NOMO-1 treated with dmso at 0.1 percent for 144 hours (cell line): Measurements from ENCODE around the gene ZNF497.
"Not testable (repeated sequence)": the region's sequence is repeated elsewhere in the genome, so short reads cannot be mapped to it uniquely, and the experiment has no call there.

Experiments used
- DNase-seq: peaks from one replicate; lab custom pipeline; 2025; ENCODE audit not compliant: unreplicated experiment; lab: John Stamatoyannopoulos, UW

ZNF497 gene

DNA sequence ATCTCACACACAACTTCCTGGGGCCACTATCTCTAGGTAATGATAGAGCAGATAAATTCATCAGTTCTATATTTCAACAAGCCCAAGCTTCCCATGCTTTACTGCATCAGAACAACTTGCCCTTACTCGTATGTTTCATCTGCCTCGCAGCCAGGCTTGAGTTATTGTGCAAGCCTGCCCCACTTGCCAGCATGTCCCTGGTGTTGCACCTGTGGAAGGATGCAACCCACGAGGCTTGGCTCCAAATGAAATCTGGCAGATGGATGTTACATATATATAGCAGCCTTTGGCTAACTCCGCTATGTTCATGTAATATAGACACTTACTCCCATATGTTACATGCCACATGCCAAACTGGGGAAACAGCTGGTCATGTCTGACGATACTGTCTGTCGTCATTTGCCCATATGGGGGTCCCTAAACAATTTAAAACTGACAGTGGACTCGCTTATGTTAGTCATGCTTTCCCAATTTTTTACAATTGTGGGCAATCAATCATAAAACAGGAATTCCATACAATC, 51.1 kb downstream of the ZNF497 start:
- DNase-seq = no peak

DNA sequence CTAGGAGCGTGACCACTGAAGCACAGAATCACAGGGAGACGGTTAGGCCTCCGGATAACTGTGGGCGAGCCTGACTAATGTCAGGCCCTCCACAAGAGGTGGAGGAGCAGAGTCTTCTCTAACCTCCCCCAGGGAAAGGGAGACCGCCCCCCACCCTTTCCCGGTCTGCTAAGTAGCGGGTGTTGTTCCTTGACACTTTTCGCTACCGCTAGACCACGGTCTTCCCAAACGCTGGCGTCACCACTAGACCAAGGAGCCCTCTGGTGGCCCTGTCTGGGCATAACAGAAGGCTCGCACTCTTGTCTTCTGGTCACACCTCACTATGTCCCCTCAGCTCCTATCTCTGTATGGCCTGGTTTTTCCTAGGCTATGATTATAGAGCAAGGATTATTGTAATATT, 51.9 kb downstream of the ZNF497 start:
- not testable (repeated sequence) for DNase-seq

DNA sequence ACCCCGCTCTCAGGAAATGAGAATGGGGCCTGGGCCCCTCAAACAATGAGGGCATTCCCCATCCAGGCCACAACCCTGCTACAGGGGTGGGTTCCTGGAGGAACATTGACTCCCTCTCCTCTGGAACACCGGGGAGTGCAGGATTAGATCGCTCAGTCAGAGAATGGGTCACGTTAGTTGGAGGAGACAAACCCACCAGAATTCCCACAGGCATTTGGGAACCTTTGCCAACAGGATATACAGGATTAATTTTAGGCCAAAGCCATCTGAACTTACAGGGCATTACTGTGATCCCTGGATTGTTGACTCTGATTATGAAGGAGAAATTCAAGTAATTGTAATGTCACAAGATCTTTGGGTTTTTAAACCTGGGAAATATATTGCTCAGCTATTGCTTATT, 54.8 kb downstream of the ZNF497 start:
- no peak for DNase-seq

DNA sequence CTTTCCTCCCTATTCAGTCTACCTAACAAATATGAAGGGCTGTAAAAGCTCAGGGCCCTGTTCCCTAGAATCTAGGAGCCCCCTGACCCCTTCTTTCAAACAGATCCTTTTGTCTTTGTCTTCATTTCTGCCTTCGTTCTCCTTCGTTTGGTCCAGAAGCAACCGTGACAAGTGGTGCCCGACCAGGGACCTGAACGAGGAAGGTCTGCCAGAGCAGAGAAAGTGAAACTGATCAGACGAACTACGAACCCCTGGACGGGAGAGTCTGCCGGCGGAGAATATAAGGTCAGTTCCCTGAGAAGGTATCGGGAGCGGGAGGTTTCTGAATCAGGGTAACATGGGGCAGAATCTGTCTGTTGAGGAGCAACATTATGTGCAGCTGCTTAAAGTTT, 56.6 kb downstream of the ZNF497 start:
- peak; percentile 0 for DNase-seq

DNA sequence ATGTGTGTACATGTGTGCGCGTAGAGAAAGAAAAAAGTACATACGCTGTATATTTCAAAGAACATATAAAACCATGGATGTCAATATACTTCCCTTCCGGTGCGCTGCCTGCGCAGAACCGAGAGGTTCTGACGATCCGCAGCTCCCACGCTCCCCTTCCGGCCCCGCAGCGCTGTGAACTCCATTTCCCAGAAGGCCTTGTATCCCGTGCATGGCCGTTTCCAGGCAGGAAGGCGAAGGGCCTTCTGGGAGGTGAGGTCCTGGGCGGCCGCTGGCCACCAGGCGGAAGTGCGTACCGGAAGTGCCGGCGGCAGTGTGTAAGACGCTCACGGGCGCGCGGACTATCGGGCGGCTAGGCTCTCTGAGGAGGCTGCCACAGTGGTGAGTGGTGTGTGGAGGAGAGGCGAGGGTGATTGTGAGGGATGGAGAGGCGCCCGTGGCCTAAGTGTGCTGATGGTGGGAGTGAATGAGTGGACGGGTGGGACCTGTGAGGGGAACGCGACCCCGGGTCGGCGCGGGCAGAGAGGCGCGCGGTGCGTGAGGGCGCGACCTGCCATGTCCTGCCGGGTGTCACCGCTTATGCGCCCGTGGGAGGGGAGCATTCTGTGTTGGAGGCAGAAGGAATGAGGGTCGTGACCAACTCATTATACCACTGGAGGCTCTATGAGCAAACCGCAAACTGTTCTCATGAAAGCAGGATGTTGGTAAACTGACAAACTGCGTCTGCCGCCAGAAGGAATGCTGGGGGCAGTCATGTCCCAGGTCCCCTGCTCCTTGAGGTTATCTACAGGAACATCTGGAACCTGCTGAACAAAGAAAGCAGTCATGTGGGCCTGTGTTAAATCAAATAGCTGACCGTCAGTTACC, 57.3 kb downstream of the ZNF497 start, which contains the start of gene ERVK3-1:
ERVK3-1 (plus strand) TSS at position 313 of the 867 bp plus-strand sequence. CDS start 6,792 bp downstream, outside the sequence.
- DNase-seq = peak; percentile 99

DNA sequence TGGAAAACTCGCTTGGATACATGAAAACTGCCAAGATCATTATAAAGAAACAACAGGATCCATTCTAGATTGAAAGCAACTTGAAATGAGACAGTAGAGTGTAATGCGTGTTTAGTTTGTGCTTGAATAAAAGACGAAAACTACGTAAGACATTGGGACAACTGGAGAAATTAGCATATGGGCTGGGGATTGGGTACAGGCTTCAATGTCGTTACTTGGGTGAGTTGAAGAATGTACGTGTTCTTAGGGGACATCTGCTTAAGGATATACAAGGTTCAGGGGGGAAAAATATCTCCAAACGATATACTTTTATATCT, 57.8 kb downstream of the ZNF497 start:
- DNase-seq = no peak
